HG03039 (cell line): ENCODE data around the gene MAPKAPK3.

ENCODE experiments used
- ATAC-seq: cut with Tn5 transposase; IDR thresholded peaks from one replicate; pipeline ENCODE4 v1.9.1; 2021; ENCODE audit warnings: mild to moderate bottlenecking, moderate library complexity; ENCODE audit not compliant: unreplicated experiment

MAPKAPK3 gene

DNA sequence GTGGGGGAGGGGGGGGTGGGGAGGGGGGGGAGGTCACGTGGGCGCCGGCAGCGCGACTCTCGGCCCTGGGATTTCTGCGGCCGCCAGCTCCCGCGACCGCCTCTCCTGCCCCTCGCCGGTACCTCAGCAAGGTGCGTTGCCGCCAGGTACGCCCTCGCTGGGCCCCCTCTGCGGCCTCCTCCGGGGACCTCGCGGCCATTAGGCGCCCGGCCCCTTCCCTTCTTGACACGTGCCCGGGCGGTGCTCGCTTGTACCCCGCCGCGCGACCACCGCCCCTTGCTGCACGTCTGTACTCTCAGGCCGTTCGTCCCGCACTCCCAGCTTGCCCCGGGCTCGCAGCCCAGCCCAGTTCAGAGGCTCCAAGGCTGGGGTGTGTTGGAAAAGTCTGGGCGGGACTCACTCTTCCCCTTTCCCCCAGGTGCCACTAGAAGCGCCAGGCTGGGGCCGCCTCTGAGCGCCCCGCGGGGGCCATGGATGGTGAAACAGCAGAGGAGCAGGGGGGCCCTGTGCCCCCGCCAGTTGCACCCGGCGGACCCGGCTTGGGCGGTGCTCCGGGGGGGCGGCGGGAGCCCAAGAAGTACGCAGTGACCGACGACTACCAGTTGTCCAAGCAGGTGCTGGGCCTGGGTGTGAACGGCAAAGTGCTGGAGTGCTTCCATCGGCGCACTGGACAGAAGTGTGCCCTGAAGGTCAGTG lies at the start of gene MAPKAPK3:
TSS of gene MAPKAPK3 (plus strand) at position 56 of the 696 bp plus-strand sequence. CDS start at position 471, 415 bp downstream.
- ATAC-seq, result peak; percentile 12

DNA sequence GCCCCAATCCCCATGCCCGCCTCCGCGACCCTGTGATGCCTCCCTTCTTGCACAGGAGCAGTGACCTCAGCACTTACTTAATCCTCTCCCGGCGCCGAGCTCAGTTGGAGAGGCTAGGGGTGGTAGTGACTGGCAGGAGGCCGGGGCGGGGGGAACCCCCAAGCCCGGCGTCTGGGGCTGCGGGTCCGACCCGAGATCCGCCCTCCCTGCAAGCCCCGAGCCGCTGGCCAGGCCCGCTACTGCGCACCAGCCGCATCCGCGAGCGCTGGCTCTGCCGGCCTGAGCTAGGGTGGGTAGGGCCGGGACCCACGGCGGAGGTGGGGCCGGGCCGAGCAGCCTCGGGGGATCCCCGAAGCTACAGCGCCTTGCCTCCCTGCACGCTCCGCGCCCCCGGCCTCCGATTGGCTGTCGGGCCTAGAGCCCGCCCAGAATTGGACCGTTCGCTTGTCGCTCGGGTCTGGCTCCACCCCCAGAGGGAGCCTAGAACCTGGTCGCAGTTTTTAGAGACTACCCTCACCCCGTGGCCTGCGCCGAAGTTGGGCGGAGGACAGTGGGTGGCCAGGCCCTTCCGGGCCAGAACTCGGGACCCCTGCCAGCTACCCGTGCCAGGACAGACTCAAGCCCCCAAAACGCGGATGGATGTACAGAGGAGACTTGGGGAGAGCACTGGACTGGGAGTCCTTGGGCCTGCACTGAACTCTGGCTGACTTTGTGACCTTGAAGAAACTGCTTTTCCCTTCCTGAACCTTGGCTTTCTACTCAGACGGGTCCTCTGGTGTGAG lies 49.4 kb upstream of the MAPKAPK3 start, which contains the start of gene C3orf18:
TSS of gene C3orf18 (minus strand) at position 362 of the 782 bp plus-strand sequence. CDS start 2,048 bp downstream, outside the sequence.
- ATAC-seq, result peak; percentile 64

DNA sequence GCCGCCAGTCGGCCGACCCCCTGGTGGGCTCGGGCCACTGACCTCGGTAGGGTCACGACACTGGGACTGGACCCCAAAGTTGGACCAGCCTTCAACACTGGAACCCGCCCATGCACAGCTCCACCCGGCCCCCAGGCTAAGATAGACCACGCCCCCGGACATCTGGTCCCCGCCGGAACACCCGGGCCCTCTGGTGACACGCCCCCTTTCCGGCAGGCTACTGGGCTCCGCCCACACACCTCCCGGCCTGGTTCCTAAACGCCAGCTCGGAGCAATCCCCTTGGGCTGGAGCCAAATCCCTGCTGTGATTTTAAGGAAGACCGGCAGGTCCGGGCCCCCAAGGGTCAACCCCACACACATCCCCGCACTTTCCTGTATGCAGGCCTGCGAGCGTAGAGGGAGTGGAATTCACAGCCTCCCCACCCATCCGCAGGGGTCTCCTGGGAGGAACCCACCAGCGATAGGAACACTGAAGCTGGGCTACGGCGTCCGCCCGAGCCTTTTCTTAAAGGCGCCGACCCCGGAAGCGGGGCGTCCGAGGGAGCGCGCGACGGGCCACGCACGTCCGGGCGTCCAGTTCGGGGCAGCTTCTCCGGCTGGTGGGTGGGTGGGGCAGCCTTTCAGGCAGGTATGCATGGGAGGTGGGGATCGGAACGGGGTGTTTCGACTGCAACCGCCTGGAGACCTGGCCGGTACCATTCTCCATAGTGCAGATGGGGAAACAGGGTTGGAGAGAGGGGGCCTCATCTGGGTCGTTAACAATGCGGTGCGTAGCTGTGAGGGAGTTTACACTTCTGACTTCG lies 47.8 kb upstream of the MAPKAPK3 start, which contains the start of gene HEMK1:
TSS of gene HEMK1 (plus strand) at position 576 of the 803 bp plus-strand sequence. CDS start 1,583 bp downstream, outside the sequence.
- peak; percentile 52 for ATAC-seq

GRCh38 chr3:50570508-50571279 lies 46.3 kb upstream of the MAPKAPK3 start:
- no peak for ATAC-seq

GRCh38 chr3:50571486-50571885 lies 45.5 kb upstream of the MAPKAPK3 start:
- no peak for ATAC-seq

DNA sequence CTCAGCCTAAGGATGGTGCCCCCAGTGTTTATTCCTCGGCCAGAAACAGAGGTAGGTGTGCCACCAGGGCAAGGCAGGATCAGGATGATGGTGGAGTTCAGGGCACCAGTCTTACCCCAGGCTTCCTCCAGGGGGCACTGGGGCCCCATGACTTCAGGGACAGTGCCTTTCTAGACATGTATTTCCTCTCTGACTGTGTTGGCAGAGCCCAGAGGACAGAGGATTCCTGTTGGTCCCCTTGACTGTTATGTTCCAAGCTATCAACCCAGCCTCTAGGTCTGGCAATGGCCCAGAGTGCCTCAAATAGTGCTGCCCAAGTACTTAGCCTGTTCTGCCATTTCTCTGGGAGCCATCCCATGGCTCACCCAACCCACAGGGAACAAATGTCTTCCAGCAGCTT lies 44.8 kb upstream of the MAPKAPK3 start:
- ATAC-seq, result no peak

- no peak for ATAC-seq
These were observed 44.1 kb upstream of the MAPKAPK3 start for GRCh38 chr3:50572801-50573371.

DNA sequence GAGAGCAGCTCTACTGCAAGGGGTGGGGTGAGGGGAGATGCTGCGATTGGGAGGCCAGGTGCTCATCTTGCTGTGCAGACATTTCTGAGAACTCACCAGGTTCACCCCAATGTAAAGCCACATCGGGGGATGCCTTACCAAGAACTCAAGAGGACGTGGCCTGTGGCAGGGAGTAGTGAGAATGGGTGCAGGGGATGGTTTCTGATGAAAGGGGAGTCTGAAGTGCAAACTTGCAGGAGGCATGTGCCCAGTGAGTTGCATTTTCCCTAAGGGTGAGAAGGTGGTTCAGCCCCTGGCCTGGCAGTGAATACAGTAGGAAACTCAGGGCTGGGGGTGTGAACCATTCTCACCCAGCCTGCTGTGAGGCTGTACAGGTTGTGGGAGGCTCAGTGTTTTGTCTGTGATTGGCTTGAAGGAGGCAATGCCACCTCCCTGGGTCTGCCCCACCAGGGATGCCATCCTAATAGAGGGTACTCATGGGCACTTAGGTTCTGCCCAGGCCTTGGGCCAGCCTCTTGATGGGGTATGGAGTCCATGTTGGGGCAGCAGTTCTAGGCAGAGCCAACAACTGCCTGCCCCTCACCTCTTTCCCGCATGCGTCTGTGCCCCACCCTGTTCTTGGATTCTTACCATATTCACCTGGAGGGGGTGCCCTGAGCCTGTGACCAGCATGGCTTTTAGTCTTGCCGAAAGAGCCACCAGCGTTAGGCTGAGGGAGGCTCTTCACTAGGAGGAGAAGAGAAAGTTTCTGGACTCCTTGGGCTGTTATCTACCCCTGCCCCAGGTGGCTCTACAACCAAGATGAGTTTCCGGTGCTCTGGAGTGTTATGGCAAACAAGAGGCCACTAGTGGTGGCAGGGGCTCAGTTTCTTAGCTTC lies 43.1 kb upstream of the MAPKAPK3 start:
- ATAC-seq, result no peak

DNA sequence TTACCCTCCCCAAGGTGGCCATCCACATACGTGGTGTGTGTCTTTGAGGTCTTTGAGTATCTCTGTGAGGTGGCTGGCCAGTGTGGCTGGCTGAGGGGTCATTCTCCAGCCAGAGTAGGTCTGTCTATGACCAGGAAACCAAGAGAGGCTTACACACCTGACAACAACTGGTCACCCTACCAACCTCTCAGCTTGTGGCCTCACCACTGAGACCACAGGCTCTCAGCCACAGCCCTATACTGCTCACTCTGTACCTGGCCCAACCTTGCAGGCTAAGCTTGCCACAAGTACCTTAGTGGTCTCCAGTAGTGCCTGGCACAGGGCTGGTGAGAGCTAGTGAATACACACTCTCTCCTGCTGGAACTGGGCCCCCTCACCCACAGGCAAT lies 42.5 kb upstream of the MAPKAPK3 start:
- no peak for ATAC-seq

DNA sequence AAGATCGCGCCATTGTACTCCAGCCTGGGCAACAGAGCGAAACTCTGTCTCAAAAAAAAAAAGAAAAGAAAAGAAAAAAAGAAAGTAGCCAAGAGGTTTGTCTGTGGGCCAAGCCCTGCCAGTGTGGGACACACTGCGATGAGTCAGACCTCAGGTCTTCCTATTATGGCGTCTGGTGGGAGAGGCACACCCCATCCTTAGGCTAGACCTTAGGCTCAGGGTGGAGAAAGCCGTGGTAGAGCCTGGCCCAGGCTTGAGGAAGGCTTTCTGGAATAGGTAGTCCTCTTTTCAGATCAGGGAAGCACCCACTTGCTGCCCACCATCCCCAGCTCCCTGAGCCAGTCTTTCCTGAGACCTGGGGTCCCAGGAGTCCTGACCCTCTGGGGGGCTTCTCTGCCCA lies 41.6 kb upstream of the MAPKAPK3 start:
- ATAC-seq, result no peak

- no peak for ATAC-seq
These were observed 39.6 kb upstream of the MAPKAPK3 start for GRCh38 chr3:50577348-50577747.

- no peak for ATAC-seq
These were observed 36.1 kb upstream of the MAPKAPK3 start for GRCh38 chr3:50580683-50581458.

GRCh38 chr3:50581459-50581842 lies 35.5 kb upstream of the MAPKAPK3 start:
- ATAC-seq, result no peak

GRCh38 chr3:50582083-50582482 lies 34.9 kb upstream of the MAPKAPK3 start:
- no peak for ATAC-seq

DNA sequence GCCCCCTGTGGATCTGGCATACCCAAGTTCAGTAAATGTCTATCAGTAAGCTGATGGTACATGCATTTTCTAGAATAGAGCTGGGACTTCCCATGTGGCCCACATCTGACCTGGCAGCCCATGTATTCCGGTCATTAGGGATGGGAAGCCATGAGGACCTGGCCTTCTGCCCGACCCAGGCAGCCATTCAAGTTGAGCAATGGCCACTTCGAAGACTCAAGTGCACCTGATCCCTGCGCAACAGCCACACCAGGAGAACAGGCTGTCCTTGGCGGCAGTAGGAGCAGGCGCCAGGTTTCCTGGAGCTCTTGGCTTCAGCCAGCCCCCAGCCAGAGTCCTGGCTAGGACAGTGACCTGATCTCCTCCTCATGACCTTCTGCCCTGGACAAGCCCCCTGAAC lies 33.1 kb upstream of the MAPKAPK3 start:
- no peak for ATAC-seq

DNA sequence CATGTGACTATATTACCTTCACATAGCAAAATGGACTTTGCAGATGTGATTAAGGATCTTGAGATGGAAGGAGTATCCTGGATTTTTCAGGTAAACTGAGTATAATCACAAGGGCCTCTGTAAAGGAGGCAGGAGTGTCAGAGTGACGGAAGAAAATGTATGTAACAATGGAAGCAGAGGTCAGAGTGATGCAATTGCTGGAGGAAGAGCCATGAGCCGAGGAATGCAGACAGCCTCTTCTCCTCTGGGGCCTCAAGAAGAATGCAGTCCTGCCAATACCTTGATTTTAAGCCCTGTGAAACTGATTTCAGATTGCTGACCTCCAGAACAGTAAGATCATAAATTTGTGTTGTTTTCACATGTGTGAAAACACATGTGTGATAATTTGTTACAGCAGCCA lies 32.6 kb upstream of the MAPKAPK3 start:
- ATAC-seq, result no peak

- ATAC-seq, result no peak
These were observed 30.8 kb upstream of the MAPKAPK3 start for GRCh38 chr3:50585919-50586762.

DNA sequence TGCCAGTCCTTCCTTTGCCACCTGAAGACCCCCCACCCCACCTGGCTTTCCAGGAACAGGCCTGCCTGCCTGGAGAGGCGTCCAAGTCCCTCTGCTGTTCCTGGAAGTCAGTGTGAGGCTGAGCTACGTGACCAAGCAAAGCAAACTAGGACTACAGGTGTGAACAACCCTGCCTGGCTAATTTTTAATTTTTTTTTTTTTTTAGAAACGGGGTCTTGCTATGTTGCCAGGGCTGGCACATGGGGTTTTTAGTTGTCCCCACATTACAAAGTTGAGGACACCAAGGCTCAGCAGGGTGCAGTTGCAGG lies 30.2 kb upstream of the MAPKAPK3 start:
- ATAC-seq, result no peak
